ENCODE results near the gene COA3. TPM values are rescaled to one million over a fixed set of nuclear protein-coding genes. Genes with fewer than 3 reads are reported as not detected.

Gene COA3
- total RNA-seq, 6 experiments from 2014 or later = 50.4 to 118 (median 68.3) TPM

DNA sequence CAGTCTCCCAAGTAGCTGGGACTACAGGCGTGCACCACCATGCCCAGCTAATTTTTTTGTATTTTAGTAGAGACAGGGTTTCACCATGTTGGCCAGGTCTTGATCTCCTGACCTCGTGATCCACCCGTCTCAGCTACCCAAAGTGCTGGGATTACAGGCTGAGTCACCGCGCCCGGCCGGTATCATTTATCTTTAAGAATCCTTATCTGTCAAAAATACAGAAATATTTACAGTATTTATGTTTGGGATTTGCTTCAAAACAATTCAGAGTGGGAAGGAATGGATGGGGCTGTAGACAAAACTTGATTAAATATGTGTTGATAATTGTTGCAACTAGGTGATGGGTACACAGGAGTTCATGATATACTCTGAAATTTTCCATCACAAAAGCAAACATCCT is 22.7 kb upstream of the COA3 start:
- DNase-seq (no peak), ATAC-seq (no peak)
- H3K9me3 ChIP-seq = no peaks in the 10 kb centered on the region
- intact Hi-C loops (cut with DNase I) = no loop called here
- peaks cover 0 to 9% (median 2%) of the 10 kb centered on the region in 4 donors for H3K4me1 ChIP-seq
- TF ChIP-seq, protein P1, sequence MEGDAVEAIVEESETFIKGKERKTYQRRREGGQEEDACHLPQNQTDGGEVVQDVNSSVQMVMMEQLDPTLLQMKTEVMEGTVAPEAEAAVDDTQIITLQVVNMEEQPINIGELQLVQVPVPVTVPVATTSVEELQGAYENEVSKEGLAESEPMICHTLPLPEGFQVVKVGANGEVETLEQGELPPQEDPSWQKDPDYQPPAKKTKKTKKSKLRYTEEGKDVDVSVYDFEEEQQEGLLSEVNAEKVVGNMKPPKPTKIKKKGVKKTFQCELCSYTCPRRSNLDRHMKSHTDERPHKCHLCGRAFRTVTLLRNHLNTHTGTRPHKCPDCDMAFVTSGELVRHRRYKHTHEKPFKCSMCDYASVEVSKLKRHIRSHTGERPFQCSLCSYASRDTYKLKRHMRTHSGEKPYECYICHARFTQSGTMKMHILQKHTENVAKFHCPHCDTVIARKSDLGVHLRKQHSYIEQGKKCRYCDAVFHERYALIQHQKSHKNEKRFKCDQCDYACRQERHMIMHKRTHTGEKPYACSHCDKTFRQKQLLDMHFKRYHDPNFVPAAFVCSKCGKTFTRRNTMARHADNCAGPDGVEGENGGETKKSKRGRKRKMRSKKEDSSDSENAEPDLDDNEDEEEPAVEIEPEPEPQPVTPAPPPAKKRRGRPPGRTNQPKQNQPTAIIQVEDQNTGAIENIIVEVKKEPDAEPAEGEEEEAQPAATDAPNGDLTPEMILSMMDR (IDR thresholded peaks at IDR 0.05) = no peak
- TF ChIP-seq POLR2A (IDR thresholded peaks at IDR 0.05) = no peak
- 87% methylated on average over 6 of the region's 7 CpGs for WGBS (ENCODE audit: insufficient coverage, low coverage, low lambda C conversion rate, missing lambda C conversion rate)
- H3K27ac ChIP-seq = no peak overlapping the region
- H3K27me3 ChIP-seq = no peaks in the 10 kb centered on the region
- peaks cover 7 to 59% (median 25%) of the 10 kb centered on the region in 4 donors for H3K36me3 ChIP-seq
- H3K4me3 ChIP-seq = no peak overlapping the region

DNA sequence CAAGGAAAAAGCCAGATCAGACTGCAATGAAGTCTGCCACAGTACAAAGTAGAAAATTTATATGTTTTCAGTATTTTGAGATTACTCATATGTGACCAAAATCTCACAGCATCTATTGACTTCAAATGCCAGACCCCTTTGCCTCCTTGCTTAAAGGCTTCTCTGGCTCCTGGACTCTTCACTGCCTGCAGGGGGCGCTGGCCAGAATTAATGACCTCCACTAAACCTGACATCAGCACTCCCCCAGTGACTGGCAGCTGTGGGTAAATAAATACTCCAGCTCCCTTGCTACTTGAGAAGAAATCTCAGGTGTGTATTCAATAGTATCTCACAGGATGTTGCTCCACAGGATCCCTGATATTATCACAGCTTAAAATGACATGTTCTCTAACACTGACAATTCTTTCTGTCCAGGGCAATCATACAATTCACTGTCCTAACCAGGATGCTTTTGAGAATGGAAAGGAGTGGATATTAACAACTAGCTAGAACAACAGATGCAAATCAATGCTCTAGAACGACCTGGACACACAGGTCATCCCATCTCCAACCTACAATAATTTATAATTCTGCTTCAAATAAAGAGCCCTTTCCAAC is 21.5 kb upstream of the COA3 start:
- Histone ChIP-seq H3K4me1 (peaks cover 0 to 9% (median 2%) of the 10 kb centered on the region in 4 donors), H3K4me3 (no peak overlapping the region), H3K36me3 (peaks cover 7 to 70% (median 31%) of the 10 kb centered on the region in 4 donors), H3K27ac (no peak overlapping the region), H3K27me3 (no peaks in the 10 kb centered on the region), H3K9me3 (no peaks in the 10 kb centered on the region)
- no peak for TF ChIP-seq POLR2A (IDR thresholded peaks at IDR 0.05)
- TF ChIP-seq, protein P1 (IDR thresholded peaks at IDR 0.05) = peak; percentile 40 to 72 (median 64)
- DNase-seq = peak in 1 of 3 donors; percentile 53
- intact Hi-C loops (cut with DNase I) = no loop called here
- 23% methylated on average over 2 of the region's 2 CpGs for WGBS (ENCODE audit: insufficient coverage, low coverage, low lambda C conversion rate, missing lambda C conversion rate)
- ATAC-seq = peak in 1 of 4 donors; percentile 28

DNA sequence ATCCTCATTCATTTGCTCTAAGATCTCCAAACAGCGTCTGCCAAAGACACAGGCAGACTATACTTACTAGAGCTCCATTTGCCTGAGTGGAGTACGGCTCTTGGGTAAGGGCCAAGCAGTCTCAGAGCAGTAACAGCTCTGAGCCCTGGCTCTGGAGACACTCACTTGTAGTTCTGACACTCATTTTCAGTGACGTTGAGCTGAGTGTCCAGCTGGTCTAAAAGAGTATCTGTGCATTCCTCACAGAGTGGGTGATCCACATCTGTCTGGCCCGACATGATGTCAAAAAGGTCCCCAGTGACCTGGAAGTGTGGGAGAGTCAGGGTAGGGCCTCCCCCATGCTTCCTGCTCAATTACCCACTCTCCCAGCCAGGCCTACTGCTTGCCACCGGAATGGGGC is 19.9 kb upstream of the COA3 start:
- ATAC-seq (no peak), DNase-seq (no peak)
- TF ChIP-seq, protein P1 (IDR thresholded peaks at IDR 0.05) = no peak
- TF ChIP-seq POLR2A (IDR thresholded peaks at IDR 0.05) = no peak
- no peaks in the 10 kb centered on the region for H3K27me3 ChIP-seq
- H3K9me3 ChIP-seq = no peaks in the 10 kb centered on the region
- intact Hi-C loops (cut with DNase I) = no loop called here
- peaks cover 7 to 84% (median 43%) of the 10 kb centered on the region in 4 donors for H3K36me3 ChIP-seq
- no peak overlapping the region for H3K27ac ChIP-seq
- peaks cover 0 to 6% (median 2%) of the 10 kb centered on the region in 4 donors for H3K4me1 ChIP-seq
- H3K4me3 ChIP-seq = no peak overlapping the region
- WGBS (ENCODE audit: insufficient coverage, low coverage, low lambda C conversion rate, missing lambda C conversion rate) = 100% methylated on average over 1 of the region's 5 CpGs

DNA sequence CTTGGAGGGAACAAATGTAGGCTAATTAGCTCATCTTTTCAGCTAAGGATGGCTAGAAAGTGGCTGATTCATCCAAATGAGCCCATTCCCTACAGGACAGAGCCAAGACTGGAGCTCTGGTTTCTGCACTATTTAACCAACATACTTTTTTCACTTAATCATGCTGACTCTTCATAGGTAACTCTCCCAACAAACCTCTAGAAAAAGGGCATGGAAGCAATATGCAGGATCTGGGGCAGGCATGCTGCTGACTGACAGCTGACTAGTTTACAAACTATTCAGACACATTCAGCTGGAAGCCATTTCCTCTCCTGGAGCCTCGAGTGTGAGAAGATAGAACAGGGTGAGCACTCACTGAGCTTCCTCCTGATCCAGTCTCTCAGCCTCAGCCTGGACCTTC is 19.4 kb upstream of the COA3 start:
- peaks cover 0 to under 1% (median 0%) of the 10 kb centered on the region in 4 donors for H3K4me1 ChIP-seq
- peaks cover 7 to 88% (median 47%) of the 10 kb centered on the region in 4 donors for H3K36me3 ChIP-seq
- no peaks in the 10 kb centered on the region for H3K27me3 ChIP-seq
- ATAC-seq = no peak
- no peak for DNase-seq
- no peak for TF ChIP-seq POLR2A (IDR thresholded peaks at IDR 0.05)
- TF ChIP-seq, protein P1 (IDR thresholded peaks at IDR 0.05) = no peak
- no peaks in the 10 kb centered on the region for H3K9me3 ChIP-seq
- H3K4me3 ChIP-seq = no peak overlapping the region
- intact Hi-C loops (cut with DNase I) = no loop called here
- no peak overlapping the region for H3K27ac ChIP-seq
- 50% methylated on average over 1 of the region's 1 CpG for WGBS (ENCODE audit: insufficient coverage, low coverage, low lambda C conversion rate, missing lambda C conversion rate)
